Fibroblast of the aortic adventitia (primary cell): ENCODE measurements around the gene KLF9. TPM values are rescaled to one million over a fixed set of nuclear protein-coding genes. Genes with fewer than 3 reads are reported as not detected.

Source experiments
- DNase-seq: peaks from one replicate; pipeline ENCODE4 v3.0.0-alpha.2; 2010; ENCODE audit warnings: low read depth
- H3K4me3 ChIP-seq: 2 replicates; pipeline ENCODE4 v1.5.1; 2011; ENCODE audit warnings: low read depth, mild to moderate bottlenecking, control low read depth, low read length, moderate library complexity
- total RNA-seq: library from RNA; depleted of rRNA; stranded (reverse); fragments of >200 nt; gene quantifications from 2 replicates; pipeline ENCODE4 v1.2.3, GENCODE V29; 2012; ENCODE audit warnings: low replicate concordance
- TF ChIP-seq, protein P1 (sequence below): IDR thresholded peaks from 2 replicates; pipeline ENCODE4 v1.5.1; 2011; ENCODE audit warnings: mild to moderate bottlenecking, low read length, control low read depth, inconsistent platforms; ENCODE audit not compliant: insufficient read depth

KLF9 gene
- total RNA-seq, 1 donor, result 30.4 TPM

DNA sequence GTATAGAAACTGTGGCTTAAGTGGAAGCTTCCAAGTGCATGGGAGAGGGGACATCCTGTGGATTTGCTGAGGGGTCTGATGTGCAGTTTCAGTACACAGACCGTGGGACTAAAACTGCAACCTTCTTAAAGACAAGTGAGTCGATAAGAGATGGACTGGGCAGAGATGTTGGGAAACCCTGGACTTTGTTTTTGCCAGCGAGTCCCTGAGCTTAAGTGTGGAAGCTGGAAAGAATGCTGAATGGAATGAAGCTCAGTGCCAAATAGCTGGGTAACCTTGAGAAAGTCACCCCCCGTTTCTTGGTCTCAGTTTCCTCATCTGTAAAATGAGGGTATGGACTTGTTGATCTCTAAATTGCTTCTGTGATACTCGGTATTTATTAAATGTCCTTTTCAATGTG lies 37.3 kb upstream of the KLF9 start:
- H3K4me3 ChIP-seq, result no peak overlapping the region
- TF ChIP-seq, protein P1, sequence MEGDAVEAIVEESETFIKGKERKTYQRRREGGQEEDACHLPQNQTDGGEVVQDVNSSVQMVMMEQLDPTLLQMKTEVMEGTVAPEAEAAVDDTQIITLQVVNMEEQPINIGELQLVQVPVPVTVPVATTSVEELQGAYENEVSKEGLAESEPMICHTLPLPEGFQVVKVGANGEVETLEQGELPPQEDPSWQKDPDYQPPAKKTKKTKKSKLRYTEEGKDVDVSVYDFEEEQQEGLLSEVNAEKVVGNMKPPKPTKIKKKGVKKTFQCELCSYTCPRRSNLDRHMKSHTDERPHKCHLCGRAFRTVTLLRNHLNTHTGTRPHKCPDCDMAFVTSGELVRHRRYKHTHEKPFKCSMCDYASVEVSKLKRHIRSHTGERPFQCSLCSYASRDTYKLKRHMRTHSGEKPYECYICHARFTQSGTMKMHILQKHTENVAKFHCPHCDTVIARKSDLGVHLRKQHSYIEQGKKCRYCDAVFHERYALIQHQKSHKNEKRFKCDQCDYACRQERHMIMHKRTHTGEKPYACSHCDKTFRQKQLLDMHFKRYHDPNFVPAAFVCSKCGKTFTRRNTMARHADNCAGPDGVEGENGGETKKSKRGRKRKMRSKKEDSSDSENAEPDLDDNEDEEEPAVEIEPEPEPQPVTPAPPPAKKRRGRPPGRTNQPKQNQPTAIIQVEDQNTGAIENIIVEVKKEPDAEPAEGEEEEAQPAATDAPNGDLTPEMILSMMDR, result no peak
- no peak for DNase-seq

DNA sequence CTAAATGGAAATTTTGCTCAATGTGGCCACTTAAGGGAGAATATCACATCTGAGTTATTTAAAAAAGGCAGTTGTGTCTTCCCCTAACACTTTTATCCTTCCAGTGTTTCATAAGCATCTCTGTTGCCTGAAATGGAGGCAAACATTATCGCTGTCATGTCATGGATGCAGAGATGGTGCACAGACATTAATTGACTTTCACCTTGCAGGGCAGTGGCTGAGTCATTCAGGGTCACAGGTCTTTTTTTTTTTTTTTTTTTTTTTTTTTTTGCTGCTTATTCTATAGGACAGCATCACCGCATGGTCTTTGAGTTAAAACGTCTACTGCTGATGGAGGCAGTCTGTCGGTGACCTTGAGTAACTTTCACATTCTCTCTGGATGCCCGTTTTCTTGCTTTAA lies 36.3 kb upstream of the KLF9 start:
- H3K4me3 ChIP-seq, result no peak overlapping the region
- TF ChIP-seq, protein P1, result no peak
- DNase-seq, result no peak

DNA sequence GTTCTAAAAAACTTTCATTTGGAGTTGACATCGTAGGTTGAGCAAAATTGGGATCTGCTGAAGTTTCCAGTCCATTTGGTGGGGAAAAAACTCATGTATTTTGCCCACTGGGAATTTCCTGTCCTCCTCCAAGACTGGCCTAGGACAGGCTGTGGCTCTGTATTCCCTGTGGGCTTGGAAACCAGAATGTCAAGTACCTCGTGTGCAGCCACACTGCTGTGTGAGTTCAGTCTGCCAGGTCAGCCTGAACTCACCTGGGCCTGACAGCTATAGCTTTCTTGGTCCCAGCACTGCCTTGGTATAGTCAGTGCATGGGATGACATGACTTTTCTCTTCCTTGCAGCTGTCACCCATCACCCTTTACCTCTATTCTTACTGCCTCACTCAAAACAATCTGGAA lies 35.0 kb upstream of the KLF9 start:
- TF ChIP-seq, protein P1, result no peak
- H3K4me3 ChIP-seq, result no peak overlapping the region
- DNase-seq, result no peak

DNA sequence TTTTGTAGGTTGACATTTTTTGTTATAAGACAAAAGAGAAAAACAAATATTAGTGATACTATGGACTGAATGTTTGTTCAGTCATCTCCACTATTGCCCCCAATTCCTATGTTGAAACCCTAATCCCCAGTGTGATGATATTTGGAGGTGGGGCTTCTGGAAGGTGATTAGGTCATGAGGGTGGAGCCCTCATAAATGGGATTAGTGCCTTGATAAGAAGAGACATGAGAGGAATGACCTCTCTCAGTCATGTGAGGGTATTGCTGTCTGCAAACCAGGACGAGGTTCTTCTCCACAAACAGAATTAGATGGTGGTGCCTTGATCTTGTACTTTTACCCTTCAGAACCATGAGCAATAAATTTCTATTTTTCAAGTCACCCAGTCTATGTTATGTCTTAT lies 34.5 kb upstream of the KLF9 start:
- H3K4me3 ChIP-seq, result no peak overlapping the region
- no peak for DNase-seq
- TF ChIP-seq, protein P1, result no peak

DNA sequence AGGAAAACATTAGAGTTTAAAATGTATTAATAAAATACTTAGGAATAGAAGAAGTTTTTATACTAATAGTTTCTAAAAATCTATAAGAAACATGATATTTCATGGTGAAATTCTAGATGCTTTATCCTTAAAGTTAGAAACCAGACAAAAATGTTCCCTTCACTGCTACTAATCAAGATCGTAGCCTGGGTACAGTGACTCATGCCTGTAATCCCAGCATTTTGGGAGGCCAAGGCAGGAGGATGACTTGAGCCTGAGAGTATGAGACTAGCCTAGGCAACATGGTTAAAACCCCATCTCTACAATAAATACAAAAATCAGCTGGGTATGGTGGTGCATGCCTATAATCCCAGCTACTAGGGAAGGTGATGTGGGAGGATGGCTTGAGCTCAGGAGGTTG lies 30.4 kb upstream of the KLF9 start:
- TF ChIP-seq, protein P1, result no peak
- H3K4me3 ChIP-seq, result no peak overlapping the region
- DNase-seq, result no peak

DNA sequence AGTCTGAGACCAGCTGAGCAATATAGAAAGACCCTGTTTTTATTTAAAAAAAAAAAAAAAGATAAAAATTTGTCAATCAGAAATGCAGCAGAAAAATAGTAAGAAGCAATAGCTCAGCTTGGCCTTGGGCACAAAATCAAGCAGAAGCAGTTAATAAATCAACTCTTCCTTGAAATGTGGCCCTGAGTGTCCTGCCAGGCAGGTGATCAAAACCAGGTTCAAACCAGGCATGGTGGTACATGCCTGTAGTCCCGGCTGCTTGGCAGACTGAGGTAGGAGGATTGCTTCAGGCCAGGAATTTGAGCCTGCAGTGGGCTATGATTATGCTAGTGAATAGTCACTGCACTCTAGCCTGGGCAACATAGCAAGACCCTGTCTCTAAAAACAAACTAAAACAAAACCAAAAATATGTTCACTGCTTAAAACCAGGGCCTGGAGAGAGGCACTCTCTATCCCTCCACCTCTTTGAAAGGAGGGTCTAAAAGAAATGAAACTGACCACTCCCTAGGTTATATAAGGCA lies 27.9 kb upstream of the KLF9 start:
- no peak overlapping the region for H3K4me3 ChIP-seq
- DNase-seq, result no peak
- TF ChIP-seq, protein P1, result no peak

DNA sequence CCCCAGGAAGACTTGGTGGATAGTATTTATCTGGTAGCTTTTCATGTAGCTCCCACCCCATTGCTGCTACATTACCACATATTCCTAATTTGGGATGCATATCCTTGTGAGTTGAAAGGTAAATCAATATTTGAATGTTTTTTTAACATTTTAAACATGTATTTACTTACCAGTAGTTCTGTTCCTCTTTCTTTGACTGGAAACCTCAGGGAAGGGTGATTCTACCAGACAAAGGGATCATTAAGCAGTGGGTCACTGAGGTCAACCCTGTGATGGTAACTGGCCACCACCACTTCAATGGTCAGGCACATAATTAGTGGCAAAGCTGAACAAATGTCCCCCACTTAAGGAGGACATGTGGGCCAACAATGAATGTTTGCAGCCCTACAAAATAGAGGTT lies 27.2 kb upstream of the KLF9 start:
- TF ChIP-seq, protein P1, result no peak
- H3K4me3 ChIP-seq, result no peak overlapping the region
- no peak for DNase-seq
